Hematopoietic multipotent progenitor cell treated with erythropoietin and hydrocortisone succinate and interleukin-3 and kit ligand, for 8 days (in vitro differentiated cells): Measurements from ENCODE around the gene PTPRM.
A peak's percentile ranks its signal among the peaks of the same experiment; 100 is the strongest.

Experiments
- DNase-seq: peaks from one replicate; pipeline ENCODE4 v3.0.0-alpha.2; 2015

Gene PTPRM

GRCh38 chr18:8349608-8350323 lies 782.6 kb downstream of the PTPRM start:
- no peak for DNase-seq

GRCh38 chr18:8350628-8351027 lies 783.5 kb downstream of the PTPRM start:
- DNase-seq = no peak

GRCh38 chr18:8351161-8351560 lies 784.0 kb downstream of the PTPRM start:
- DNase-seq = no peak

- no peak for DNase-seq
Measured at GRCh38 chr18:8354304-8354703, 787.2 kb downstream of the PTPRM start.

GRCh38 chr18:8356001-8356400 lies 788.9 kb downstream of the PTPRM start:
- no peak for DNase-seq

- DNase-seq = no peak
Measured at GRCh38 chr18:8357320-8357719, 790.2 kb downstream of the PTPRM start.

- no peak for DNase-seq
Measured at GRCh38 chr18:8358033-8358765, 791.1 kb downstream of the PTPRM start.

- no peak for DNase-seq
Measured at GRCh38 chr18:8359076-8359475, 792.0 kb downstream of the PTPRM start.

- no peak for DNase-seq
Measured at GRCh38 chr18:8359481-8359880, 792.4 kb downstream of the PTPRM start.

- no peak for DNase-seq
Measured at GRCh38 chr18:8361941-8362471, 794.9 kb downstream of the PTPRM start.

GRCh38 chr18:8362863-8363262 lies 795.7 kb downstream of the PTPRM start:
- DNase-seq = no peak

- no peak for DNase-seq
Measured at GRCh38 chr18:8364385-8364784, 797.3 kb downstream of the PTPRM start.

GRCh38 chr18:8365006-8365405 lies 797.9 kb downstream of the PTPRM start:
- DNase-seq = no peak

- DNase-seq = no peak
Measured at GRCh38 chr18:8365528-8365927, 798.4 kb downstream of the PTPRM start.

GRCh38 chr18:8366070-8366469 lies 799.0 kb downstream of the PTPRM start:
- no peak for DNase-seq

- DNase-seq = no peak
Measured at GRCh38 chr18:8366656-8367055, 799.5 kb downstream of the PTPRM start.

- DNase-seq = peak; percentile 1
Measured at GRCh38 chr18:8367217-8367988, 800.3 kb downstream of the PTPRM start.

GRCh38 chr18:8368512-8369217 lies 801.5 kb downstream of the PTPRM start:
- DNase-seq = no peak

GRCh38 chr18:8373486-8373885 lies 806.4 kb downstream of the PTPRM start:
- no peak for DNase-seq

- no peak for DNase-seq
Measured at GRCh38 chr18:8374676-8375075, 807.6 kb downstream of the PTPRM start.

GRCh38 chr18:8375249-8375648 lies 808.1 kb downstream of the PTPRM start:
- no peak for DNase-seq

- no peak for DNase-seq
Measured at GRCh38 chr18:8376113-8376512, 809.0 kb downstream of the PTPRM start.
